Adrenal gland (tissue), 5 donors: ENCODE measurements around the gene PTGR2.
A peak's percentile ranks its signal among the peaks of the same experiment; 100 is the strongest.

Source experiments
- CTCF ChIP-seq, 6 experiments: fragments of 450-650 bp in 4 of 6; fragments of 200-600 bp in 2 of 6; sonication (generic) in 1 of 6; IDR thresholded peaks; 1 replicate in 5 of 6; 2 replicates in 1 of 6; pipeline versions ENCODE4 v1.5.1 to v1.8.0; 2016 to 2021; ENCODE audit warnings: antibody characterized with exemption in 6 of 6, mild to moderate bottlenecking in 2 of 6, moderate library complexity in 1 of 6
- POLR2A ChIP-seq, 2 donors: fragments of 450-650 bp; IDR thresholded peaks; one replicate each; pipeline ENCODE4 v1.6.1; 2017; ENCODE audit warnings: antibody characterized with exemption in 2 of 2, mild to moderate bottlenecking in 2 of 2, moderate library complexity in 1 of 2
- donor health status: DM: no; HTN: no; CAD: no.

- TF ChIP-seq CTCF (IDR thresholded peaks at IDR 0.05) = peak; percentile 68 to 92 (median 88)
- TF ChIP-seq POLR2A (IDR thresholded peaks at IDR 0.05) = no peak
Measured at GRCh38 chr14:73825551-73826188, 26.0 kb upstream of the PTGR2 start.
